Astrocyte (in vitro differentiated cells and primary cell): ENCODE results near the gene SPSB2. TPM values are rescaled to one million over a fixed set of nuclear protein-coding genes. Genes with fewer than 3 reads are reported as not detected.
A peak's percentile ranks its signal among the peaks of the same experiment; 100 is the strongest.
"Not testable (repeated sequence)": the region's sequence is repeated elsewhere in the genome, so short reads cannot be mapped to it uniquely, and the experiment has no call there.

Experiments
- DNase-seq: peaks from one replicate; pipeline ENCODE4 v3.0.0-alpha.2; 2010; ENCODE audit warnings: low read depth
- FAIRE-seq: peaks from 2 replicates; lab custom pipeline; 2011; peaks lifted over from hg19 to GRCh38; lab: Jason Lieb, UNC
- H2AFZ ChIP-seq: 2 replicates; pipeline ENCODE4 v1.6.0; 2012; ENCODE audit warnings: low read depth, low read length, inconsistent platforms
- H3K27ac ChIP-seq: 2 replicates; pipeline ENCODE4 v1.5.1; 2011; ENCODE audit warnings: low read depth, low read length, inconsistent platforms
- H3K27me3 ChIP-seq: 2 replicates; pipeline ENCODE4 v1.6.0; 2011; ENCODE audit warnings: low read length, inconsistent platforms; ENCODE audit not compliant: insufficient read depth
- H3K36me3 ChIP-seq: 2 replicates; pipeline ENCODE4 v1.5.1; 2011; ENCODE audit warnings: low read length, inconsistent platforms; ENCODE audit not compliant: insufficient read depth
- H3K4me1 ChIP-seq: 2 replicates; pipeline ENCODE4 v1.5.1; 2011; ENCODE audit warnings: low read length, inconsistent platforms; ENCODE audit not compliant: insufficient read depth
- H3K4me2 ChIP-seq: 2 replicates; pipeline ENCODE4 v1.6.0; 2012; ENCODE audit warnings: low read length, inconsistent platforms
- H3K4me3 ChIP-seq: 2 replicates; pipeline ENCODE4 v1.5.1; 2011; ENCODE audit warnings: low read depth, mild to moderate bottlenecking, low read length, inconsistent platforms; ENCODE audit not compliant: insufficient read depth
- H3K79me2 ChIP-seq: 2 replicates; pipeline ENCODE4 v1.6.0; 2012; ENCODE audit warnings: mild to moderate bottlenecking, low read length, inconsistent platforms; ENCODE audit not compliant: insufficient read depth
- H3K9ac ChIP-seq: 2 replicates; pipeline ENCODE4 v1.6.0; 2012; ENCODE audit warnings: mild to moderate bottlenecking, low read length, inconsistent platforms
- H3K9me3 ChIP-seq: 2 replicates; pipeline ENCODE4 v1.5.1; 2012; ENCODE audit warnings: low read depth, mild to moderate bottlenecking, low read length, inconsistent platforms; ENCODE audit not compliant: insufficient read depth
- H4K20me1 ChIP-seq: 2 replicates; pipeline ENCODE4 v1.6.0; 2012; ENCODE audit warnings: low read length, inconsistent platforms; ENCODE audit not compliant: insufficient read depth
- H3K27ac Mint-ChIP-seq: one replicate; pipeline ENCODE4 v1.8.0; 2021; ENCODE audit warnings: mild to moderate bottlenecking, mixed read lengths; ENCODE audit not compliant: unreplicated experiment
- H3K27me3 Mint-ChIP-seq: one replicate; pipeline ENCODE4 v1.8.0; 2021; ENCODE audit warnings: low read depth, mixed read lengths; ENCODE audit not compliant: unreplicated experiment
- H3K36me3 Mint-ChIP-seq: one replicate; pipeline ENCODE4 v1.8.0; 2021; ENCODE audit warnings: low read depth, mixed read lengths; ENCODE audit not compliant: unreplicated experiment
- H3K4me1 Mint-ChIP-seq: one replicate; pipeline ENCODE4 v1.8.0; 2021; ENCODE audit warnings: low read depth, mixed read lengths; ENCODE audit not compliant: unreplicated experiment
- H3K4me3 Mint-ChIP-seq: one replicate; pipeline ENCODE4 v1.8.0; 2021; ENCODE audit warnings: mild to moderate bottlenecking, moderate library complexity, mixed read lengths; ENCODE audit not compliant: unreplicated experiment
- H3K9me3 Mint-ChIP-seq: one replicate; pipeline ENCODE4 v1.8.0; 2021; ENCODE audit warnings: mild to moderate bottlenecking, mixed read lengths; ENCODE audit not compliant: unreplicated experiment
- CTCF ChIP-seq: IDR thresholded peaks from 2 replicates; pipeline ENCODE4 v1.5.1; 2011; ENCODE audit warnings: low read depth, mild to moderate bottlenecking, inconsistent platforms, low read length, moderate library complexity; ENCODE audit not compliant: insufficient read depth
- EZH2 ChIP-seq: IDR thresholded peaks from 2 replicates; pipeline ENCODE4 v1.6.1; 2012; ENCODE audit warnings: mild to moderate bottlenecking, low read length, inconsistent platforms; ENCODE audit not compliant: insufficient read depth
- total RNA-seq: library from RNA; stranded (reverse); gene quantifications from 2 replicates; pipeline ENCODE4 v1.2.1, GENCODE V29; 2021

Gene SPSB2
- total RNA-seq, 1 donor from 2014 or later, result 4.9 TPM

- no peak for TF ChIP-seq EZH2
- TF ChIP-seq CTCF, result no peak
- no peak overlapping the region for H3K27ac Mint-ChIP-seq
- Histone ChIP-seq H3K4me3 (no peak overlapping the region), H4K20me1 (no peaks in the 10 kb centered on the region), H3K9me3 (no peaks in the 10 kb centered on the region), H3K9ac (no peak overlapping the region), H3K4me1 (peaks cover 19% of the 10 kb centered on the region), H3K79me2 (no peaks in the 10 kb centered on the region), H3K4me2 (no peak overlapping the region), H3K27ac (no peak overlapping the region), H3K27me3 (no peaks in the 10 kb centered on the region), H3K36me3 (no peaks in the 10 kb centered on the region), H2AFZ (no peak overlapping the region)
- H3K4me3 Mint-ChIP-seq, result peak overlapping the region; percentile 75
- H3K9me3 Mint-ChIP-seq, result no peaks in the 10 kb centered on the region
- H3K4me1 Mint-ChIP-seq, result peaks cover 12% of the 10 kb centered on the region
- H3K36me3 Mint-ChIP-seq, result peaks cover 3% of the 10 kb centered on the region
- FAIRE-seq (no peak), DNase-seq (no peak)
- peaks cover 5% of the 10 kb centered on the region for H3K27me3 Mint-ChIP-seq
Measured at GRCh38 chr12:6912164-6912935, 39.2 kb upstream of the SPSB2 start.

DNA sequence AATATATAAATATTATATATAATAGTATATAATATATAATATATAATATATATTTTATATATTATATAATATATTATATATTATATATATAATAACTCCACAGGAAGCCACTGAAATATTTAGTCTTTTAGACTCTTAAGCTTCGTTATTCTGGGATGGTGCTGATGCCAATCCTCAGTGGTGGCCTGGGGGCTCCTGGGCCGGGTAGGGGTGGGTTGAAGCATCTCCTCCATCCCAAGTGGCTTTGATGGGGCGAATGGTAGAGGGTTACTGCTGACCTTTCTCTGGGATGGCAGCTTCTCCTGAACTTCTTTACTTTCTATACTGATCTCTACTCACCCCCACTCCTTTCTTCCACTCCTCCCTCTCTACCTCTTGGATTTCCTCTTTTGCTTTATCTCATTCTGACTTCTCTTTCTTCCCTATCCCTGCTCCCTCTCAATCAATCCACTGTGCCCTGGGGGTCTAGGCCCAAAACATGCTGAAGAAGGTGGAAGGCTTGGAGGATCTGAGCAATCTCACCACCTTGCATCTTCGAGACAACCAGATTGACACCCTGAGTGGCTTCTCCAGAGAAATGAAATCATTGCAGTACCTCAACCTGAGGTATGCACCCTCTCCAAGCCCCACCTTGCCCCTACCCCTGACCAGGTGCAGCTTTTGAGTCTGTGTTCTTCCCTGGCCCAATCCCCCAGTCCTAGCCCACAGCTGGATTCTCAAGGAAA lies 36.5 kb upstream of the SPSB2 start:
- Histone ChIP-seq H3K27ac (no peak overlapping the region), H4K20me1 (no peaks in the 10 kb centered on the region), H3K9me3 (no peaks in the 10 kb centered on the region), H3K4me3 (no peak overlapping the region), H3K9ac (no peak overlapping the region), H3K4me1 (peaks cover 11% of the 10 kb centered on the region), H3K36me3 (no peaks in the 10 kb centered on the region), H2AFZ (no peak overlapping the region), H3K79me2 (no peaks in the 10 kb centered on the region), H3K4me2 (no peak overlapping the region), H3K27me3 (no peaks in the 10 kb centered on the region)
- TF ChIP-seq CTCF (no peak), EZH2 (no peak)
- H3K4me1 Mint-ChIP-seq, result peaks cover 1% of the 10 kb centered on the region
- DNase-seq (no peak), FAIRE-seq (no peak)
- H3K9me3 Mint-ChIP-seq, result no peaks in the 10 kb centered on the region
- no peaks in the 10 kb centered on the region for H3K36me3 Mint-ChIP-seq
- H3K27ac Mint-ChIP-seq, result no peak overlapping the region
- H3K4me3 Mint-ChIP-seq, result no peak overlapping the region
- H3K27me3 Mint-ChIP-seq, result peaks cover 5% of the 10 kb centered on the region

DNA sequence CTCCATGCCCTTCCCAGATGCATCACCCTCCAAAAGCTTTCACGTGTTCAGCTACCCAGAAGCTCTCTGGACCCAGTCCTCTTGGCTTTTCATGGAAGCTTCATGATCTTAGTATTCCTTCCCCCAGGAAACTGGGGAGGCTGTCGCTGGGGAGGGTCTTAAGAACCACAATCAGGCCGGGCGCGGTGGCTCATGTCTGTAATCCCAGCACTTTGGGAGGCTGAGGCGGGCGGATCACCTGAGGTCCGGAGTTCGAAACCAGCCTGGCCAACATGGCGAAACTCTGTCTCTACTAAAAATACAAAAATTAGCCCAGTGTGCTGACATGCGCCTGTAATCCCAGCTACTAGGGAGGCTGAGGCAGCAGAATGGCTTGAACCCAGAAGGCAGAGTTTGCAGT lies 35.0 kb upstream of the SPSB2 start:
- H3K79me2 ChIP-seq, H3K4me3 Mint-ChIP-seq, H3K36me3 Mint-ChIP-seq, DNase-seq, H3K36me3 ChIP-seq, H3K9me3 Mint-ChIP-seq, H3K4me1 Mint-ChIP-seq, H3K4me3 ChIP-seq, H4K20me1 ChIP-seq, H3K9ac ChIP-seq, FAIRE-seq, H3K27ac Mint-ChIP-seq, H3K27me3 Mint-ChIP-seq, H3K4me1 ChIP-seq, H3K4me2 ChIP-seq, H2AFZ ChIP-seq, H3K27me3 ChIP-seq, H3K9me3 ChIP-seq, H3K27ac ChIP-seq: not testable (repeated sequence)
